ENCODE data around the gene TTC23. TPM values are rescaled to one million over a fixed set of nuclear protein-coding genes. Genes with fewer than 3 reads are reported as not detected.

TTC23 gene
- total RNA-seq, 1 donor from 2014 or later = 10.0 TPM

- DNase-seq (ENCODE audit: low read depth) (no peak), FAIRE-seq (peak; percentile 60)
- no peak overlapping the region for H3K4me3 ChIP-seq (ENCODE audit: low read depth, low read length)
- H3K36me3 ChIP-seq (ENCODE audit: control insufficient read depth, insufficient read depth, low read length) = peaks cover 3% of the 10 kb centered on the region
- no peak for TF ChIP-seq CTCF (IDR thresholded peaks at IDR 0.05; ENCODE audit: insufficient read depth, low read length, severe bottlenecking)
- H3K27me3 ChIP-seq (ENCODE audit: control insufficient read depth, insufficient read depth, low read length) = no peaks in the 10 kb centered on the region
These were observed 116.6 kb downstream of the TTC23 start for GRCh38 chr15:99132634-99133287.

- DNase-seq (ENCODE audit: low read depth) (no peak), FAIRE-seq (no peak)
- Histone ChIP-seq H3K36me3 (ENCODE audit: control insufficient read depth, insufficient read depth, low read length) (peaks cover 3% of the 10 kb centered on the region), H3K27me3 (ENCODE audit: control insufficient read depth, insufficient read depth, low read length) (no peaks in the 10 kb centered on the region), H3K4me3 (ENCODE audit: low read depth, low read length) (no peak overlapping the region)
- TF ChIP-seq CTCF (IDR thresholded peaks at IDR 0.05; ENCODE audit: insufficient read depth, low read length, severe bottlenecking) = no peak
These were observed 117.3 kb downstream of the TTC23 start for GRCh38 chr15:99132122-99132521.

GRCh38 chr15:99131441-99132023 is 117.8 kb downstream of the TTC23 start:
- no peak for FAIRE-seq
- H3K27me3 ChIP-seq (ENCODE audit: control insufficient read depth, insufficient read depth, low read length) = no peaks in the 10 kb centered on the region
- DNase-seq (ENCODE audit: low read depth) = no peak
- TF ChIP-seq CTCF (IDR thresholded peaks at IDR 0.05; ENCODE audit: insufficient read depth, low read length, severe bottlenecking) = no peak
- peaks cover 1% of the 10 kb centered on the region for H3K36me3 ChIP-seq (ENCODE audit: control insufficient read depth, insufficient read depth, low read length)
- no peak overlapping the region for H3K4me3 ChIP-seq (ENCODE audit: low read depth, low read length)

- H3K36me3 ChIP-seq (ENCODE audit: control insufficient read depth, insufficient read depth, low read length) = peaks cover 1% of the 10 kb centered on the region
- DNase-seq (ENCODE audit: low read depth) (no peak), FAIRE-seq (no peak)
- no peaks in the 10 kb centered on the region for H3K27me3 ChIP-seq (ENCODE audit: control insufficient read depth, insufficient read depth, low read length)
- H3K4me3 ChIP-seq (ENCODE audit: low read depth, low read length) = no peak overlapping the region
- TF ChIP-seq CTCF (IDR thresholded peaks at IDR 0.05; ENCODE audit: insufficient read depth, low read length, severe bottlenecking) = no peak
These were observed 118.5 kb downstream of the TTC23 start for GRCh38 chr15:99130765-99131440.

GRCh38 chr15:99130314-99130713 is 119.1 kb downstream of the TTC23 start:
- H3K4me3 ChIP-seq (ENCODE audit: low read depth, low read length) = no peak overlapping the region
- no peak for TF ChIP-seq CTCF (IDR thresholded peaks at IDR 0.05; ENCODE audit: insufficient read depth, low read length, severe bottlenecking)
- no peak for DNase-seq (ENCODE audit: low read depth)
- H3K27me3 ChIP-seq (ENCODE audit: control insufficient read depth, insufficient read depth, low read length) = no peaks in the 10 kb centered on the region
- no peak for FAIRE-seq
- peaks cover 1% of the 10 kb centered on the region for H3K36me3 ChIP-seq (ENCODE audit: control insufficient read depth, insufficient read depth, low read length)
